NT2/D1 (cell line): ENCODE measurements around the gene F11.

Experiments
- SUZ12 ChIP-seq: IDR thresholded peaks from 2 replicates; pipeline ENCODE4 v1.6.1; 2011; ENCODE audit not compliant: insufficient read length, insufficient read depth; ENCODE audit errors: extremely low read depth
- YY1 ChIP-seq: IDR thresholded peaks from 2 replicates; pipeline ENCODE4 v1.6.1; 2011; ENCODE audit not compliant: insufficient read length, insufficient read depth
- ZNF274 ChIP-seq: IDR thresholded peaks from 2 replicates; pipeline ENCODE4 v1.6.1; 2011; ENCODE audit warnings: mild to moderate bottlenecking, low read depth, low read length

DNA sequence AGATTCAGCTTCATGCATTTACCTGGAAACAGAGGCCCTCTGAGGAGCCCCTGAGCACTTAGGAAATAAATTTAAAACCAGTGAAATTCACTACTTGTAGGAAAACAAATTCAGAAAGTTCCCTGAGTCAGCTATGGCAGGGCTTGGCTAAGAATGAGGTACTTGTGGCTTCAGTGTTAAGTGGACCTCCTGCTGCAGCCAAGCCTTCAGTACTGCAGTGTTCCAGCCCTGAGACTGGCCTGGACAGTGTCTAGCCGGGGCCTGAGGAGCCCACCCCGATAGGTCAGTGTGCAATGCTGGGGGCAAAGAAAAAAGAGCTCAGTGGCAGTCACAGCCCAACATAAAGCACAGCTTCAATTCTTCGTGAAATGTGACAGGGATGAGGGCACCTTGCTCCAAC lies 41.9 kb downstream of the F11 start:
- no peak for TF ChIP-seq ZNF274
- TF ChIP-seq YY1 = no peak
- no peak for TF ChIP-seq SUZ12
